Breast epithelium (tissue), 4 donors: ENCODE data around the gene ZRANB1. TPM values are rescaled to one million over a fixed set of nuclear protein-coding genes. Genes with fewer than 3 reads are reported as not detected.

Source experiments
- DNase-seq, 2 donors: peaks; one replicate each; pipeline ENCODE4 v3.0.0-alpha.2; 2019; ENCODE audit warnings: low spot score in 2 of 2
- H3K27ac ChIP-seq, 2 donors: fragments of 200-600 bp; sonication (generic) in 1 of 2; one replicate each; pipeline ENCODE4 v1.5.1; 2016 to 2019; ENCODE audit warnings: mild to moderate bottlenecking in 1 of 2
- H3K27me3 ChIP-seq, 2 donors: fragments of 200-600 bp; sonication (generic) in 1 of 2; one replicate each; pipeline versions ENCODE4 v1.5.1 to v1.6.0; 2017 to 2019; ENCODE audit warnings: control low read depth in 1 of 2, mild to moderate bottlenecking in 1 of 2
- H3K36me3 ChIP-seq: fragments of 200-600 bp; one replicate; pipeline ENCODE4 v1.5.1; 2019
- H3K4me1 ChIP-seq, 2 donors: fragments of 200-600 bp; sonication (generic); one replicate each; pipeline ENCODE4 v1.5.1; 2016 to 2019; ENCODE audit warnings: control low read depth in 1 of 2
- H3K4me3 ChIP-seq, 3 donors: fragments of 200-600 bp; sonication (generic); 1 replicate in 2 of 3; 2 replicates in 1 of 3; pipeline ENCODE4 v1.5.1; 2016 to 2019; ENCODE audit warnings: mild to moderate bottlenecking in 3 of 3, moderate library complexity in 2 of 3
- H3K9me3 ChIP-seq, 2 donors: fragments of 200-600 bp; sonication (generic) in 1 of 2; one replicate each; pipeline ENCODE4 v1.5.1; 2016 to 2019; ENCODE audit warnings: control low read depth in 1 of 2
- CTCF ChIP-seq, 3 donors: fragments of 450-650 bp; IDR thresholded peaks; one replicate each; pipeline ENCODE4 v1.5.1; 2016 to 2017; ENCODE audit warnings: antibody characterized with exemption in 3 of 3, mild to moderate bottlenecking in 3 of 3, moderate library complexity in 3 of 3
- POLR2A ChIP-seq: fragments of 450-650 bp; IDR thresholded peaks from one replicate; pipeline ENCODE4 v1.6.1; 2016; ENCODE audit warnings: antibody characterized with exemption, mild to moderate bottlenecking, moderate library complexity
- POLR2AphosphoS5 ChIP-seq, 3 donors: sonication (generic); formaldehyde crosslinking; IDR thresholded peaks; one replicate each; pipeline ENCODE4 v1.6.1; 2017; ENCODE audit warnings: antibody characterized with exemption in 3 of 3
- intact Hi-C: fragments of 100-400 bp; cut with DNase I; formaldehyde crosslinking; loops from one replicate; pipeline ENCODE4 v1.15.1; 2023; ENCODE audit warnings: low total_unique reads
- total RNA-seq, 3 donors: library from RNA; depleted of rRNA; stranded (reverse); fragments of >200 nt; gene quantifications; one replicate each; pipeline ENCODE4 v1.1.0, GENCODE V29; 2016

The ZRANB1 gene
- total RNA-seq, 3 donors from 2014 or later = 32.4 to 37.4 (median 35.1) TPM

GRCh38 chr10:125027871-125028869 lies 86.2 kb downstream of the ZRANB1 start:
- intact Hi-C loops = no loop called here
- Histone ChIP-seq H3K27me3 (no peaks in the 10 kb centered on the region), H3K9me3 (no peaks in the 10 kb centered on the region), H3K36me3 (no peaks in the 10 kb centered on the region), H3K4me3 (no peak overlapping the region), H3K27ac (no peak overlapping the region), H3K4me1 (no peaks in the 10 kb centered on the region)
- DNase-seq = no peak
- TF ChIP-seq CTCF (IDR thresholded peaks at IDR 0.05) = no peak

- intact Hi-C loops = no loop called here
- Histone ChIP-seq H3K27me3 (no peaks in the 10 kb centered on the region), H3K36me3 (no peaks in the 10 kb centered on the region), H3K9me3 (no peaks in the 10 kb centered on the region), H3K27ac (no peak overlapping the region), H3K4me3 (no peak overlapping the region), H3K4me1 (no peaks in the 10 kb centered on the region)
- TF ChIP-seq CTCF (IDR thresholded peaks at IDR 0.05) (no peak), POLR2AphosphoS5 (IDR thresholded peaks at IDR 0.05) (no peak), POLR2A (no peak)
- no peak for DNase-seq
Observed at GRCh38 chr10:125029584-125030242, 87.8 kb downstream of the ZRANB1 start.

GRCh38 chr10:125030567-125031197 lies 88.8 kb downstream of the ZRANB1 start:
- TF ChIP-seq POLR2AphosphoS5 (IDR thresholded peaks at IDR 0.05) (no peak), POLR2A (no peak), CTCF (IDR thresholded peaks at IDR 0.05) (no peak)
- H3K4me3 ChIP-seq = no peak overlapping the region
- no peaks in the 10 kb centered on the region for H3K27me3 ChIP-seq
- intact Hi-C loops = no loop called here
- H3K4me1 ChIP-seq = peaks cover 0 to under 1% of the 10 kb centered on the region in 2 donors
- H3K36me3 ChIP-seq = no peaks in the 10 kb centered on the region
- H3K27ac ChIP-seq = no peak overlapping the region
- no peaks in the 10 kb centered on the region for H3K9me3 ChIP-seq
- no peak for DNase-seq

GRCh38 chr10:125032474-125033020 lies 90.6 kb downstream of the ZRANB1 start:
- peaks cover 4% of the 10 kb centered on the region in 2 donors for H3K4me1 ChIP-seq

More at GRCh38 chr10:125032474-125033020, 90.6 kb downstream of the ZRANB1 start:
- TF ChIP-seq CTCF (IDR thresholded peaks at IDR 0.05) (no peak), POLR2A (no peak)
- H3K9me3 ChIP-seq = no peaks in the 10 kb centered on the region
- no peak overlapping the region for H3K4me3 ChIP-seq
- H3K36me3 ChIP-seq = no peaks in the 10 kb centered on the region
- no peaks in the 10 kb centered on the region for H3K27me3 ChIP-seq
- H3K27ac ChIP-seq = no peak overlapping the region
- intact Hi-C loops = no loop called here
- no peak for DNase-seq
